ENCODE results near the gene MAPRE3. TPM values are rescaled to one million over a fixed set of nuclear protein-coding genes. Genes with fewer than 3 reads are reported as not detected.

Gene MAPRE3
- total RNA-seq, 5 donors from 2014 or later (not counting 1 experiment from before 2014, with no cell fraction given) = 4.0 to 5.1 (median 4.7) TPM

- H3K27me3 ChIP-seq (replicated peaks in 1 of 2; ENCODE audit: control insufficient read depth in 2 of 2, extremely low read depth in 1 of 2, insufficient read depth in 2 of 2, low read length in 1 of 2) = no peaks in the 10 kb centered on the region
- H3K9me3 Mint-ChIP-seq = no peaks in the 10 kb centered on the region
- no peak overlapping the region for H3K4me3 Mint-ChIP-seq
- H3K36me3 Mint-ChIP-seq = peaks cover 40% of the 10 kb centered on the region
- no peaks in the 10 kb centered on the region for H3K9me3 ChIP-seq
- H3K4me3 ChIP-seq (ENCODE audit: control insufficient read depth in 1 of 2, extremely low read depth in 1 of 2, low read length in 1 of 2) = no peak overlapping the region
- peaks cover 15 to 24% (median 18%) of the 10 kb centered on the region in 3 donors for H3K4me1 Mint-ChIP-seq
- H3K4me1 ChIP-seq (ENCODE audit: control insufficient read depth in 1 of 2, extremely low read depth in 1 of 2, insufficient read depth in 2 of 2, low read length in 2 of 2) = peaks cover 2 to 19% of the 10 kb centered on the region in 2 experiments
- H3K27me3 Mint-ChIP-seq = no peaks in the 10 kb centered on the region
- peaks cover 38 to 76% of the 10 kb centered on the region in 2 donors for H3K36me3 ChIP-seq (ENCODE audit: control insufficient read depth in 2 of 2, extremely low read depth in 1 of 2, insufficient read depth in 1 of 2, low read length in 1 of 2)
- no peak overlapping the region for H3K27ac ChIP-seq (ENCODE audit: low read length)
- no peak for DNase-seq
- ChIA-PET POLR2A (no interaction called here), CTCF (no interaction called here)
- 97% methylated on average over 8 of the region's 17 CpGs for WGBS (ENCODE audit: insufficient coverage)
- no peak for ATAC-seq (replicated peaks in 1 of 4)
- H3K27ac Mint-ChIP-seq = no peak overlapping the region
Measured at GRCh38 chr2:27038631-27039339, 68.3 kb downstream of the MAPRE3 start.

- Histone ChIP-seq H3K4me3 (ENCODE audit: control insufficient read depth in 1 of 2, extremely low read depth in 1 of 2, low read length in 1 of 2) (no peak overlapping the region), H3K27me3 (replicated peaks in 1 of 2; ENCODE audit: control insufficient read depth in 2 of 2, extremely low read depth in 1 of 2, insufficient read depth in 2 of 2, low read length in 1 of 2) (no peaks in the 10 kb centered on the region), H3K27ac (ENCODE audit: low read length) (no peak overlapping the region), H3K36me3 (ENCODE audit: control insufficient read depth in 2 of 2, extremely low read depth in 1 of 2, insufficient read depth in 1 of 2, low read length in 1 of 2) (peaks cover 38 to 76% of the 10 kb centered on the region in 2 donors), H3K4me1 (ENCODE audit: control insufficient read depth in 1 of 2, extremely low read depth in 1 of 2, insufficient read depth in 2 of 2, low read length in 2 of 2) (peaks cover 0 to 12% of the 10 kb centered on the region in 2 experiments), H3K9me3 (no peaks in the 10 kb centered on the region)
- POLR2A ChIA-PET = no interaction called here
- no peak for DNase-seq
- CTCF ChIA-PET = interaction anchor here in 1 of 2 donors (0.6 kb wide), 1 partner anchor 205 kb away, joined by 3 read pairs; no protein-coding TSS in a partner anchor
- WGBS (ENCODE audit: insufficient coverage) = 97% methylated on average over 3 of the region's 6 CpGs
- Mint-ChIP-seq H3K9me3 (no peaks in the 10 kb centered on the region), H3K27ac (no peak overlapping the region), H3K36me3 (peaks cover 40% of the 10 kb centered on the region), H3K4me3 (no peak overlapping the region), H3K27me3 (no peaks in the 10 kb centered on the region), H3K4me1 (peaks cover 8 to 18% (median 11%) of the 10 kb centered on the region in 3 donors)
- no peak for ATAC-seq (replicated peaks in 1 of 4)
Measured at GRCh38 chr2:27039426-27039825, 69.0 kb downstream of the MAPRE3 start.

GRCh38 chr2:27039871-27040270, 69.4 kb downstream of the MAPRE3 start:
- WGBS (ENCODE audit: insufficient coverage) = 97% methylated on average over 3 of the region's 7 CpGs
- H3K4me3 ChIP-seq (ENCODE audit: control insufficient read depth in 1 of 2, extremely low read depth in 1 of 2, low read length in 1 of 2) = no peak overlapping the region
- peaks cover 40% of the 10 kb centered on the region for H3K36me3 Mint-ChIP-seq
- H3K36me3 ChIP-seq (ENCODE audit: control insufficient read depth in 2 of 2, extremely low read depth in 1 of 2, insufficient read depth in 1 of 2, low read length in 1 of 2) = peaks cover 38 to 74% of the 10 kb centered on the region in 2 donors
- CTCF ChIA-PET = interaction anchor here in 1 of 2 donors (0.6 kb wide), 1 partner anchor 206 kb away, joined by 3 read pairs; no protein-coding TSS in a partner anchor
- DNase-seq = no peak
- no peaks in the 10 kb centered on the region for H3K27me3 ChIP-seq (replicated peaks in 1 of 2; ENCODE audit: control insufficient read depth in 2 of 2, extremely low read depth in 1 of 2, insufficient read depth in 2 of 2, low read length in 1 of 2)
- no peak for ATAC-seq (replicated peaks in 1 of 4)
- H3K4me1 Mint-ChIP-seq = peaks cover 4 to 13% (median 7%) of the 10 kb centered on the region in 3 donors
- no peak overlapping the region for H3K4me3 Mint-ChIP-seq
- H3K4me1 ChIP-seq (ENCODE audit: control insufficient read depth in 1 of 2, extremely low read depth in 1 of 2, insufficient read depth in 2 of 2, low read length in 2 of 2) = peaks cover 0 to 8% of the 10 kb centered on the region in 2 experiments
- no peaks in the 10 kb centered on the region for H3K9me3 ChIP-seq
- no peak overlapping the region for H3K27ac Mint-ChIP-seq
- H3K27ac ChIP-seq (ENCODE audit: low read length) = no peak overlapping the region
- POLR2A ChIA-PET = no interaction called here
- H3K27me3 Mint-ChIP-seq = no peaks in the 10 kb centered on the region
- H3K9me3 Mint-ChIP-seq = no peaks in the 10 kb centered on the region

- no peak overlapping the region for H3K4me3 ChIP-seq (ENCODE audit: control insufficient read depth in 1 of 2, extremely low read depth in 1 of 2, low read length in 1 of 2)
- Mint-ChIP-seq H3K27ac (no peak overlapping the region), H3K27me3 (no peaks in the 10 kb centered on the region), H3K4me3 (no peak overlapping the region), H3K9me3 (no peaks in the 10 kb centered on the region), H3K36me3 (peaks cover 39% of the 10 kb centered on the region), H3K4me1 (peaks cover 0 to 9% (median 3%) of the 10 kb centered on the region in 3 donors)
- WGBS (ENCODE audit: insufficient coverage) = 96% methylated on average over 5 of the region's 8 CpGs
- H3K4me1 ChIP-seq (ENCODE audit: control insufficient read depth in 1 of 2, extremely low read depth in 1 of 2, insufficient read depth in 2 of 2, low read length in 2 of 2) = peaks cover 0 to 4% of the 10 kb centered on the region in 2 experiments
- DNase-seq = no peak
- ATAC-seq (replicated peaks in 1 of 4) = no peak
- no peaks in the 10 kb centered on the region for H3K9me3 ChIP-seq
- ChIA-PET POLR2A (no interaction called here), CTCF (no interaction called here)
- peaks cover 37 to 70% of the 10 kb centered on the region in 2 donors for H3K36me3 ChIP-seq (ENCODE audit: control insufficient read depth in 2 of 2, extremely low read depth in 1 of 2, insufficient read depth in 1 of 2, low read length in 1 of 2)
- H3K27me3 ChIP-seq (replicated peaks in 1 of 2; ENCODE audit: control insufficient read depth in 2 of 2, extremely low read depth in 1 of 2, insufficient read depth in 2 of 2, low read length in 1 of 2) = no peaks in the 10 kb centered on the region
- no peak overlapping the region for H3K27ac ChIP-seq (ENCODE audit: low read length)
Measured at GRCh38 chr2:27040282-27040681, 69.8 kb downstream of the MAPRE3 start.

- ATAC-seq (replicated peaks in 1 of 4) (no peak), DNase-seq (no peak)
- no peak overlapping the region for H3K4me3 Mint-ChIP-seq
- peak overlapping the region in 1 of 2 donors; percentile 13 for H3K27ac Mint-ChIP-seq
- Histone ChIP-seq H3K36me3 (ENCODE audit: control insufficient read depth in 2 of 2, extremely low read depth in 1 of 2, insufficient read depth in 1 of 2, low read length in 1 of 2) (peaks cover 32 to 55% of the 10 kb centered on the region in 2 donors), H3K27ac (ENCODE audit: low read length) (no peak overlapping the region), H3K27me3 (replicated peaks in 1 of 2; ENCODE audit: control insufficient read depth in 2 of 2, extremely low read depth in 1 of 2, insufficient read depth in 2 of 2, low read length in 1 of 2) (no peaks in the 10 kb centered on the region), H3K4me3 (ENCODE audit: control insufficient read depth in 1 of 2, extremely low read depth in 1 of 2, low read length in 1 of 2) (no peak overlapping the region), H3K4me1 (ENCODE audit: control insufficient read depth in 1 of 2, extremely low read depth in 1 of 2, insufficient read depth in 2 of 2, low read length in 2 of 2) (peaks cover 0 to 3% of the 10 kb centered on the region in 2 experiments), H3K9me3 (no peaks in the 10 kb centered on the region)
- peaks cover 0 to 5% (median 0%) of the 10 kb centered on the region in 3 donors for H3K4me1 Mint-ChIP-seq
- no peaks in the 10 kb centered on the region for H3K9me3 Mint-ChIP-seq
- CTCF ChIA-PET = no interaction called here
- POLR2A ChIA-PET = no interaction called here
- 100% methylated on average over 1 of the region's 5 CpGs for WGBS (ENCODE audit: insufficient coverage)
- H3K36me3 Mint-ChIP-seq = peaks cover 28% of the 10 kb centered on the region
- H3K27me3 Mint-ChIP-seq = no peaks in the 10 kb centered on the region
Measured at GRCh38 chr2:27041752-27042151, 71.3 kb downstream of the MAPRE3 start.

- H3K4me3 Mint-ChIP-seq = no peak overlapping the region
- peaks cover 24% of the 10 kb centered on the region for H3K36me3 Mint-ChIP-seq
- POLR2A ChIA-PET = no interaction called here
- Histone ChIP-seq H3K4me1 (ENCODE audit: control insufficient read depth in 1 of 2, extremely low read depth in 1 of 2, insufficient read depth in 2 of 2, low read length in 2 of 2) (peaks cover 0 to 3% of the 10 kb centered on the region in 2 experiments), H3K27me3 (replicated peaks in 1 of 2; ENCODE audit: control insufficient read depth in 2 of 2, extremely low read depth in 1 of 2, insufficient read depth in 2 of 2, low read length in 1 of 2) (no peaks in the 10 kb centered on the region), H3K4me3 (ENCODE audit: control insufficient read depth in 1 of 2, extremely low read depth in 1 of 2, low read length in 1 of 2) (no peak overlapping the region), H3K27ac (ENCODE audit: low read length) (peak overlapping the region; percentile 9), H3K36me3 (ENCODE audit: control insufficient read depth in 2 of 2, extremely low read depth in 1 of 2, insufficient read depth in 1 of 2, low read length in 1 of 2) (peaks cover 29 to 51% of the 10 kb centered on the region in 2 donors), H3K9me3 (no peaks in the 10 kb centered on the region)
- peak overlapping the region; percentile 16 to 60 for H3K27ac Mint-ChIP-seq
- H3K9me3 Mint-ChIP-seq = no peaks in the 10 kb centered on the region
- 80% methylated on average over 1 of the region's 10 CpGs for WGBS (ENCODE audit: insufficient coverage)
- peaks cover 0 to 5% (median 0%) of the 10 kb centered on the region in 3 donors for H3K4me1 Mint-ChIP-seq
- no peaks in the 10 kb centered on the region for H3K27me3 Mint-ChIP-seq
- no peak for DNase-seq
- ATAC-seq (replicated peaks in 1 of 4) = peak in 1 of 4 experiments; percentile 9
- CTCF ChIA-PET = no interaction called here
Measured at GRCh38 chr2:27042159-27042661, 71.8 kb downstream of the MAPRE3 start.
